Measurements from ENCODE around the gene CCNH.
A peak's percentile ranks its signal among the peaks of the same experiment; 100 is the strongest.

Gene CCNH

DNA sequence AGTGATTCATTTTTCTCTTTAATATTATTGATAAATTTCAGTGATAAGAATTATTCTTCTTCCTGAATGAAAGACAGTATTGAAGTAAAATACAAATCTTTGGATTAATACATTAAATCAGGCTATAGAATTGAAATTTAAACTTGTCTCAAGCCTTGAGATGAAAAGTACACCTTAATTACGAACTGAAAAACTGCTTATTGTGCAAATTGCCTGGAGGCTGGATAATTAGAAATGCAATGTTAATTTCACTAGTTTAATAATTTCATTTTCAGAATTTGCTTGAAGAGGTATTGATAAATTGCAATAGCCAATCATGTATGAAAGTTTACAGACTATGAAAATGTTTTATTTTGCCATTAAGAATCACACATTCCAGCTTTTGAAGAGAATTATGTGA is 11.0 kb upstream of the CCNH start:
- H3K9me3 ChIP-seq = no peaks in the 10 kb centered on the region
- no peak for DNase-seq
- no peaks in the 10 kb centered on the region for H3K36me3 ChIP-seq
- H3K4me1 ChIP-seq = no peaks in the 10 kb centered on the region
- no peaks in the 10 kb centered on the region for H3K27me3 ChIP-seq
- TF ChIP-seq, protein P1, sequence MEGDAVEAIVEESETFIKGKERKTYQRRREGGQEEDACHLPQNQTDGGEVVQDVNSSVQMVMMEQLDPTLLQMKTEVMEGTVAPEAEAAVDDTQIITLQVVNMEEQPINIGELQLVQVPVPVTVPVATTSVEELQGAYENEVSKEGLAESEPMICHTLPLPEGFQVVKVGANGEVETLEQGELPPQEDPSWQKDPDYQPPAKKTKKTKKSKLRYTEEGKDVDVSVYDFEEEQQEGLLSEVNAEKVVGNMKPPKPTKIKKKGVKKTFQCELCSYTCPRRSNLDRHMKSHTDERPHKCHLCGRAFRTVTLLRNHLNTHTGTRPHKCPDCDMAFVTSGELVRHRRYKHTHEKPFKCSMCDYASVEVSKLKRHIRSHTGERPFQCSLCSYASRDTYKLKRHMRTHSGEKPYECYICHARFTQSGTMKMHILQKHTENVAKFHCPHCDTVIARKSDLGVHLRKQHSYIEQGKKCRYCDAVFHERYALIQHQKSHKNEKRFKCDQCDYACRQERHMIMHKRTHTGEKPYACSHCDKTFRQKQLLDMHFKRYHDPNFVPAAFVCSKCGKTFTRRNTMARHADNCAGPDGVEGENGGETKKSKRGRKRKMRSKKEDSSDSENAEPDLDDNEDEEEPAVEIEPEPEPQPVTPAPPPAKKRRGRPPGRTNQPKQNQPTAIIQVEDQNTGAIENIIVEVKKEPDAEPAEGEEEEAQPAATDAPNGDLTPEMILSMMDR (IDR thresholded peaks at IDR 0.05; ENCODE audit: low read depth, low read length) = no peak
- no peak overlapping the region for H3K4me3 ChIP-seq (ENCODE audit: low read depth, low read length)

DNA sequence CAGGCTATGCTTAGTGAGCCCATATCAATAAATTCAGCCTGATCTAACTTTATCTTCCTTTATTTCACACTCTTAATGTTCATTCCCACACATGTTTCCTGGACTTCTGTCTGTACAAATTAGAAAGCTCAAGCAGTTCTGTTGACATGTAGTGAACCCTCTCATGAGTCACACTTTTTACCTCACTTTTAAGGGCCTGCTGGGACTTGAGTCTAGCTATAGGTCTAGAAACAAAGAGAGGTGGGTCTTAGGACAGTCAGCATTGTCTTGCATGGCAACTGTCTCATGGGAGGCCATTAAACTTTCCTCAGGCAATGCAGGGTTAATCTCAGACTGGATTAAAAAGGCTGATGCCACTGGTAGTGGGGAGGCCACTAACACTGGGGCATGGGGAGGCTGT is 8.6 kb upstream of the CCNH start:
- Histone ChIP-seq H3K36me3 (no peaks in the 10 kb centered on the region), H3K27me3 (no peaks in the 10 kb centered on the region), H3K4me1 (no peaks in the 10 kb centered on the region), H3K9me3 (no peaks in the 10 kb centered on the region), H3K4me3 (ENCODE audit: low read depth, low read length) (no peak overlapping the region)
- no peak for DNase-seq
- TF ChIP-seq, protein P1 (IDR thresholded peaks at IDR 0.05; ENCODE audit: low read depth, low read length) = no peak

DNA sequence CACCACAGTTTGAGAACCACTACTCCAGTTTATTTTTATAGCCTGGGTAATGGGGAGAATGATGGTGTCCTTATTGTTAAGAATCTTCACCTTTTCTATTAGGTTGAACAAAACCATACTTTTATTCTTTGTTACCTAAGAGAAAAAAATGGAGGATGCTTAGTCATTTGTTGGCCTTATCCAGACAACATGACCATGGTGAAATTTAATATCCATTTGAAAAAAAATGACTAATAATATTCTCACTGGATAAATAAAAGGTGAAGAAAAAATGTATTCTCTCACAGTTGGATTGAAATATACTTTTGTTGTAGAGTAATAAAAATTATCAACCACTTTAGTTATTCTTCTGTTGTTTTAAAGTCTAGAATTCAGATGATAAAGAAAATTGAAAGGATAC is 5.8 kb upstream of the CCNH start:
- no peaks in the 10 kb centered on the region for H3K4me1 ChIP-seq
- no peaks in the 10 kb centered on the region for H3K27me3 ChIP-seq
- H3K36me3 ChIP-seq = no peaks in the 10 kb centered on the region
- TF ChIP-seq, protein P1 (IDR thresholded peaks at IDR 0.05; ENCODE audit: low read depth, low read length) = no peak
- H3K9me3 ChIP-seq = no peaks in the 10 kb centered on the region
- H3K4me3 ChIP-seq (ENCODE audit: low read depth, low read length) = no peak overlapping the region
- DNase-seq = no peak

DNA sequence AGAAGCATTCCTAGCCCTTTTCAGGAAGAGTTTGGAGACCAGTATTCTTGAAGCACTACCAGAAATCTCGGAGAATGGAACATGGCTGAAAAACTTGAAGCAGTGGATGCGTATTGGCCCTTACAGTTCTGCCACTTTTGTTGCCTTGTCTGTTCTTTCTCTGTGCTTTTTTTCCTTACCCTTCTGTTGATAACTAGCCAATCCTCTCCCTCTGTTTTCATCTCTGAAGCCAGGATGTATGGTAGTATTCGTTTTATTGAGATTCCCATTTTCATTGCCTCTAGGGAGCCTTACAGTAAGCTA is 564 bp upstream of the CCNH start:
- DNase-seq = no peak
- TF ChIP-seq, protein P1 (IDR thresholded peaks at IDR 0.05; ENCODE audit: low read depth, low read length) = no peak
- no peaks in the 10 kb centered on the region for H3K27me3 ChIP-seq
- no peaks in the 10 kb centered on the region for H3K4me1 ChIP-seq
- peak overlapping the region; percentile 99 for H3K4me3 ChIP-seq (ENCODE audit: low read depth, low read length)
- no peaks in the 10 kb centered on the region for H3K9me3 ChIP-seq
- peaks cover 24% of the 10 kb centered on the region for H3K36me3 ChIP-seq

DNA sequence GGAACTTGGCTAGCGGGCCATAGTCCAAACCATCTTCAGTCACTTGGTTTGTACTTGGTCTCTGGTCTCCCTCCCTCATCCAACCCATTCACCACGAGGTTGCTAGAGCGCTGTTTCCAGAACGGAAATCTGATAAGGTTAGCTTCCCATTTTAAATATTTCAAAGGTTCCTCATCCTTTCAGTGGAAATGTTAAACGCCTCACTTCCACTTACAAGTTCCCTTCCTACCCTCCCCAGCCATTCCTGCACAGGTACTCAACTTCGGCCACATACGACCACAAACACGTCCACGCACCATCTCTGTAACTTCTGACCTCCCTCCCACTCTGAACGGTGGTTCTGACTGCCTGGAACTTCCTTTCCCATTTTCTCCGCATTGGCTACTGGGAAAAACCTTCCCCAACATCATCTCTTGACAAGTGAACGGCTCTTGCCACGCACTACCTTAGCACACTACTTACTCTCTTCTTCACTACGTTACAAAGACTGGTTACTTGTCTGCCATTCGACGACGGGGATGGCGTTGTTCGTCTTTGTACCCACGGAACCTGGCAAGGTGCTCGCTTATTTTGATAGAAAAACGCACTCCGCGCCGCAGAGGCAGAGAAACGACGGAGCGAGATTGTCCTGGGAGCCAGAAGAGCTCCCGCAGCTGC is 629 bp downstream of the CCNH start:
- no peaks in the 10 kb centered on the region for H3K27me3 ChIP-seq
- peak overlapping the region; percentile 99 for H3K4me3 ChIP-seq (ENCODE audit: low read depth, low read length)
- TF ChIP-seq, protein P1 (IDR thresholded peaks at IDR 0.05; ENCODE audit: low read depth, low read length) = no peak
- no peaks in the 10 kb centered on the region for H3K9me3 ChIP-seq
- H3K36me3 ChIP-seq = peaks cover 35% of the 10 kb centered on the region
- DNase-seq = peak; percentile 17
- H3K4me1 ChIP-seq = no peaks in the 10 kb centered on the region

DNA sequence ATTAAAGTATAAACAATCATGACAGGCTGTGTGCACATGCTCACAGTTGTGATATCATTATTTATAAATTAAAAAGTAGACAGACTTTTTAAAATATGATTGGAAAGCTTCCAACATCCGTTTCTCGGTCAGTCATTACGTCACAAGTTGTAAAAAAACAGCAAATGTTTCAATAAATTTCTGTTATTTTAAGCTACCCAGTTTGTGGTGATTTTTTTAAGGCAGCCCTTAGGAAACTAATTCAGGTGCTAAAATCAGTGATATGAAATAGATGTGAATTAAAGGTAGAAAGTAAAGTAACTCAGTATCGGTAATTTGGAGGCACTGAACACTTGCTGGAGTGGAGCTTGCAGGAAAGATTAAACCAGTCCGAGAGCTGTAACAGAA is 1.2 kb downstream of the CCNH start:
- H3K36me3 ChIP-seq = peaks cover 40% of the 10 kb centered on the region
- TF ChIP-seq, protein P1 (IDR thresholded peaks at IDR 0.05; ENCODE audit: low read depth, low read length) = no peak
- H3K4me1 ChIP-seq = no peaks in the 10 kb centered on the region
- H3K27me3 ChIP-seq = no peaks in the 10 kb centered on the region
- H3K9me3 ChIP-seq = no peaks in the 10 kb centered on the region
- peak overlapping the region; percentile 99 for H3K4me3 ChIP-seq (ENCODE audit: low read depth, low read length)
- no peak for DNase-seq
